CD1c-positive myeloid dendritic cell (primary cell): ENCODE measurements around the gene INPP5D.
"Not testable (repeated sequence)": the region's sequence is repeated elsewhere in the genome, so short reads cannot be mapped to it uniquely, and the experiment has no call there.

Experiments
- DNase-seq: peaks from one replicate; pipeline ENCODE4 v3.0.0-alpha.2; 2016; ENCODE audit errors: extremely low spot score

INPP5D gene

GRCh38 chr2:233141901-233142300 is 81.8 kb downstream of the INPP5D start:
- no peak for DNase-seq

- DNase-seq, result no peak
Observed at GRCh38 chr2:233142355-233142897, 82.3 kb downstream of the INPP5D start.

DNA sequence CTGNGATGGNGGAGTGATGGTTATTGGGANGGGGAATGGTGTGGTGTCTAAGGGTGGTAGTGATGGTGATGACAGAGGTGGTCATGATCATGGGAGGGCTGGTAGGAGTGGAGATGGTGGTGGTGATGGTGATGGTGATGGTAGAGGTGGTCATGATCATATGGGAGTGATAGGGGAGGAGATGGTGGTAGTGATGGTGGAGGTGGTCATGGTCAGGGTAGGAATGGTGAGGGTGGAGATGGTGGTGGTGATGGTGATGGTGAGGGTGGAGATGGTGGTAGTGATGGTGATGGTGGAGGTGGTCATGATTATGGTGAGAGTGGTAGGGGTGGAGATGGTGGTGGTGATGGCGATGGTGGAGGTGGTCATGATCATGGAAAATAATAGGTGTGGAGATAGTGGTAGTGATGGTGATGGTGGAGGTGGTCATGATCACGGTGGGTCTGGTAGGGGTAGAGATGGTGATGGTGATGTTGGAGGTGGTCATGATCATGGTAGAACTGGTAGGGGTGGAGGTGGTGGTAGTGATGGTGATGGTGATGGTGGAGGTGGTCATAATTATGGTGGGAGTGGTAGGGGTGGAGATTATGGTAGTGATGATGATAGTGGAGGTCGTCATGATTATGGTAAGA is 83.7 kb downstream of the INPP5D start:
- no peak for DNase-seq

- no peak for DNase-seq
Observed at GRCh38 chr2:233145726-233146125, 85.6 kb downstream of the INPP5D start.

DNA sequence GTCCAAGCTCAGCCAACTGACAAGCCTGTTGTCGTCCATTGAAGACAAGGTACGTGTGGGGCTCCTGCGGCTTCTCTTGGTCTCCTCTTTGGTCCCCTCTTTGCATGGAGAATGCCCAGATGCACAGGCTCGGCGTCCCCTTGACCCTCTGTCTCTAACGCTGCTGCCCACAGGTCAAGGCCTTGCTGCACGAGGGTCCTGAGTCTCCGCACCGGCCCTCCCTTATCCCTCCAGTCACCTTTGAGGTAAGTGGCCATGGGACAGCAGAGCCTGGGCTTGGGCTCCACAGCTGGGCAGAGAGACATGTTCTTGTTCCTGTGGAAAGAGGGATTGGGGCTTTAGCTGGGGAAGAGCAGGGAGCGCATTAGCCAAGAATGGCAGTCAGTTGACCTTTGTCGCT is 86.1 kb downstream of the INPP5D start:
- no peak for DNase-seq

GRCh38 chr2:233147136-233147828 is 87.1 kb downstream of the INPP5D start:
- DNase-seq, result no peak

GRCh38 chr2:233147829-233148167 is 87.7 kb downstream of the INPP5D start:
- DNase-seq, result no peak

DNA sequence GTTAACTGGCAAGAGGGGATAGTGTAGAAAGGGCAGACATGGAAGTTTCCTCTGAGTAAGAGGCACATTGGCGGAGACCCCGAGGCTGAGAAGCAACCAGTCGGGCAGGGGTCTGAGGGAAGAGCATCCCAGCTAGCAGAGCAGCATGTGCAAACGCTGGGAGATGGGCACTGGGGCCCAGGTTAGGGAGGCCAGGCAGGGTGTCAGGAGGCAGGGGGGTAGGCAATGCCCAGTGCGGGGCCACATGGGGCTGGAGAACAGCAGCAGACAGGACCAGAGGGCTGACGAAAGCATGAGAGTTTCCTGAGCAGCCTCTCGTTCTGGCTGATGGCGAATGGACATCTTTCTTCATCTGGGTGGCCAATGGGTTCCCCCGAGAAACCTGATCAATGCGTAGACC is 88.2 kb downstream of the INPP5D start:
- no peak for DNase-seq

DNA sequence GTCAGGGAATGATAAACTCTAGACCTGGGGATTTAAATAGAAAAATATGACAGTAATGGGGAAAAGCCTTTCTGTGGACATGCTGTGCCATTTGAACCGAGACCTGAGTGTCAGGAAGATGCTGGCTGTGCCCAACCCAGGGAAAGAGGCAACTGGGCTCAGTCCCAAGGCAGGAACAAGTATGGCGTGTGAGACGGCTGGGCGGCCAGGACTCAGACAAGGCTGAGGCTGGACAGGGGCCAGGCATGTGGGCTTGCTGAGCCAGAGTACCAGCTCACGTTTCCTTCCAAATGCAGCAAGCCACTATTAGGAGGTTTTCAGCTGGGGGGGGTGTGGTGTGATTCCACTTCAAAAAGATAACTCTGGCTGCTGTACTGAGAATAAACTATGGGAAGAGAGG is 92.4 kb downstream of the INPP5D start:
- no peak for DNase-seq

DNA sequence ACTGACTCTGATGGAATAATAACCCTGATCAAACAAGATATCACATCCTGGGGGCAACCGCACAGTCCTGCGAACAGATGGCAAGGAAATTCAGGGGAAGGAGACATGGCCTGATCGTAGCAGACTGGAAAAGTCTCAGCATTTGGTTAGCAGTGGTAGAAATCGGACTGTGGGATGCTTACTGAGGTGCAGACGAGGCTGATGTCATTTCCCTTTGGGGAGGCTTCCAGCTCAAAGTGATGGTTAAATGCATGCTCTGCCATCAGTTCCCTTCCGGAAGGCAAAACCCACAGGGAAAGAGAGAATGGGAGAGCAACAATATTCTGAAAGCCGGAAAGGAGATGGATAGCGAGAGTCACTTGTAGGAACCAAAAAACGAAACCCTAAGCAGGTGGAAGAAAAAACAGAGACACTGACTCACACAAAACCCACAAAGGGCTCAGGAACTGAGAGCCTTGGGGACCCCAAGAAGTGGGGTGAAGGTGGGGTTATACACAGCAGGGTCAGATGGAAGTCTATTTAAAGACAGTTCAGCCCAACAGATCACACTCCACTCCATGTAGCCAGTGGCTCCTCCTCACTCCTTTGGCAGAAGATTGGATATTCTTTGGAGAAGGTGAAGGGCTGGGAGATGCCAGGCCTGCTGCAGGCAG is 93.1 kb downstream of the INPP5D start:
- no peak for DNase-seq

GRCh38 chr2:233156001-233156400 is 95.9 kb downstream of the INPP5D start:
- no peak for DNase-seq

- DNase-seq, result not testable (repeated sequence)
Observed at GRCh38 chr2:233156461-233156860, 96.3 kb downstream of the INPP5D start.

DNA sequence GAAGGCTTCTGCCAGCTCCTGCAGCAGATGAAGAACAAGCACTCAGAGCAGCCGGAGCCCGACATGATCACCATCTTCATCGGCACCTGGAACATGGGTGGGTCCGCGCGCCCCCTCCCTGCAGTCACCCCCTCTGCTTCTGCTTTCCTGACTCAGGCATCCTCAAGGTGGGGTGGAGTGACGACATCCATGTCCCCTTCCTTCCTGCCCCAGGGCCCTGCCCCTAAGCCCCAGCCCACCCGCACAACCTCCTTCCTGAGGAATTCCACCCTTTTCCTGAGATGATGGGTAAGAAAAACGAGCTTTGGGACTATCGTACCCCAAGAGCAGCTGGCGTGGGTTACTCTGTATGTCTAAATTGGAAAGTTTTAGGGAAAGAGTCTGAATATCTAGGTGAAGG is 101.6 kb downstream of the INPP5D start:
- no peak for DNase-seq

- no peak for DNase-seq
Observed at GRCh38 chr2:233162770-233163169, 102.6 kb downstream of the INPP5D start.

GRCh38 chr2:233163486-233164103 is 103.5 kb downstream of the INPP5D start:
- no peak for DNase-seq

DNA sequence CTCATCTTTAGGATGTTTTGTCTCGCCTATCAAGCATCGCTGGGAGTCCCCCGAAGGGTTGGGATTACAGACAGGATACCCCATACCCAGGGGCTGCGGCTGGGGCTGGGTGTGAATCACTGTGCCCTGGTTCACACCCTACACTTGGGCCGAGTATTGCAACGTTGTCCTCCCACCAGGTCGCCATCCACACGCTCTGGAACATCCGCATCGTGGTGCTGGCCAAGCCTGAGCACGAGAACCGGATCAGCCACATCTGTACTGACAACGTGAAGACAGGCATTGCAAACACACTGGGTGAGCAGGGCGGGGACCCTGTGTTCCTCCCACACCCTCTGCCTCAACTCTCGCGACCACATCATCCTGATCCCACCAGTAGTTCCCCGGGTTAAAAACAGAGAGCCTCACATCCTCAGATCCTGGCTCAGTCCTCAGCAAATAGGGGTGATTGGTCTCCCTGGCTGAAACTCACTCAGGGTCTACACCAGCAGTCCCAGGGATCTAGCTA is 104.0 kb downstream of the INPP5D start:
- DNase-seq, result peak; percentile 32

DNA sequence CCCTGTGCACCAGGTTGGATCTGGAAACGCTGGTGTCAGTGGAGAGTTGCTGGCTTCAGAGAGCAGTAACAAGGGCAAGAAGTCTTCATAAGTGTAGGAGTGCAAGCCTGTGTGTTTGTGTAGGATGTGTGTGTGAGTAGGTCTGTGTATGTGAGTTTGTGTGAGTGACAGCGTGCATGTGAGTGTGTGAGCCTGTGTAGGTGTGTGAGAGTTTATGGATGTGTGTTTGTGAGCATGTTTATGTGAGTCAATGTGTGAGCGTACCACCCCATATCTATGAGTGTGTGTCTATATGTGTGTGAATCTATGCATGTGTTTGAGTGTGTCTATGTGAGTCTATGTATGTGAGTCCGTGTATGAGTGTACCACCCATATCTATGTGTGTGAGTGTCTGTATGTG is 104.8 kb downstream of the INPP5D start:
- DNase-seq, result no peak

DNA sequence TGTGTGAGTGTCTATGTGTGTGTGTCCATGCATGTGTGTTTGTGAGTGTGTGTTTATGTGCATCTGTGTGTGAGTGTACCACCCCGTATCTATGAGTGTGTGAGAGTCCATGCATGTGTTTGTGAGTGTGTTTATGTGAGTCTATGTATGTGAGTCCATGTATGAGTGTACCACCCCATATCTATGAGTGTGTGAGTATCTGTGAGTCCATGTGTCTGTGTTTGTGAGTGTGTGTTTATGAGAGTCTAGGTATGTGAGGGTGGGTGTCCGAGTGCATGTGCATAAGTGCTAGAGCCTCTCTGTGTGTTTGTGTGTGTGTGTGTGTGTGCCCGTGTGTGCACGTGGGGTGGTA is 105.4 kb downstream of the INPP5D start:
- no peak for DNase-seq

GRCh38 chr2:233165895-233166661 is 105.9 kb downstream of the INPP5D start:
- peak; percentile 92 for DNase-seq

DNA sequence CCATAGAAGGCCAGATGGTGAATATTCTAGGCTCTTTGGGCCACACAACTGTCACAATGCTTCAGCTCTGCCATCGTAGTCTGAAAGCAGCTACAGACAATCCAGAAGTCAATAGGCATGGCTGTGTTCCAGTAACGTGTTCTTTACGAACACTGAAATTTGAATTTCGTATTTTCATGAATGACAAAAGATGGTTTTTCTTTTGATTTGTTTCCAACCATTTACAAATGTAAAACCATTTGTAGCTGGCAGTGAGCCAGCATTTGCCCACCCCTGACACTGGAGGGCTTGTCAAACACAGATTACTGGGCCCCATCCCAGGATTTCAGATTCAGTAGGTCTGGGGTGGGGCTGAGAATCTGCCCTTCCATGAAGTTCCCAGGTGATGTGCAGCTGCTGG is 108.3 kb downstream of the INPP5D start:
- no peak for DNase-seq

GRCh38 chr2:233168919-233169318 is 108.8 kb downstream of the INPP5D start:
- DNase-seq, result no peak

- DNase-seq, result no peak
Observed at GRCh38 chr2:233171344-233171743, 111.2 kb downstream of the INPP5D start.
